ENCODE measurements around the gene RAB35. TPM values are rescaled to one million over a fixed set of nuclear protein-coding genes. Genes with fewer than 3 reads are reported as not detected.
A peak's percentile ranks its signal among the peaks of the same experiment; 100 is the strongest.

The RAB35 gene
- total and polyA plus RNA-seq, 2 donors from 2014 or later, result 23.2 to 56.1 TPM

GRCh38 chr12:120095331-120095730 lies 21.2 kb downstream of the RAB35 start:
- H3K9me3 ChIP-seq (ENCODE audit: control insufficient read depth in 2 of 3, insufficient read depth in 1 of 3, low read length in 3 of 3), result no peaks in the 10 kb centered on the region
- no peak overlapping the region for H3K27ac ChIP-seq (ENCODE audit: low read depth in 2 of 2, low read length in 2 of 2)
- DNase-seq (peak in 2 of 5 donors; percentile 51 to 80), FAIRE-seq (no peak)
- peaks cover 3 to 36% (median 16%) of the 10 kb centered on the region in 3 donors for H3K36me3 ChIP-seq (ENCODE audit: control insufficient read depth in 2 of 3, insufficient read depth in 3 of 3, low read length in 3 of 3)
- peaks cover 0 to 8% (median 7%) of the 10 kb centered on the region in 3 donors for H3K4me1 ChIP-seq (ENCODE audit: control insufficient read depth in 2 of 3, insufficient read depth in 2 of 3, low read depth in 1 of 3, low read length in 3 of 3)
- intact Hi-C loops (cut with DNase I), result no loop called here
- H3K27me3 ChIP-seq (ENCODE audit: control insufficient read depth, insufficient read depth, low read length), result no peaks in the 10 kb centered on the region
- no peak overlapping the region for H3K9ac ChIP-seq (ENCODE audit: low read length in 3 of 3)
- H3K4me3 ChIP-seq (ENCODE audit: low read length in 3 of 3), result no peak overlapping the region
- TF ChIP-seq CTCF (IDR thresholded peaks at IDR 0.05; ENCODE audit: borderline replicate concordance, extremely low read depth, insufficient read depth), result no peak

- no peak for TF ChIP-seq CTCF (IDR thresholded peaks at IDR 0.05; ENCODE audit: borderline replicate concordance, extremely low read depth, insufficient read depth)
- Histone ChIP-seq H3K4me3 (ENCODE audit: low read length in 3 of 3) (no peak overlapping the region), H3K9ac (ENCODE audit: low read length in 3 of 3) (no peak overlapping the region), H3K4me1 (ENCODE audit: control insufficient read depth in 2 of 3, insufficient read depth in 2 of 3, low read depth in 1 of 3, low read length in 3 of 3) (peaks cover 0 to 5% (median 5%) of the 10 kb centered on the region in 3 donors), H3K36me3 (ENCODE audit: control insufficient read depth in 2 of 3, insufficient read depth in 3 of 3, low read length in 3 of 3) (peaks cover 3 to 44% (median 22%) of the 10 kb centered on the region in 3 donors), H3K9me3 (ENCODE audit: control insufficient read depth in 2 of 3, insufficient read depth in 1 of 3, low read length in 3 of 3) (no peaks in the 10 kb centered on the region), H3K27ac (ENCODE audit: low read depth in 2 of 2, low read length in 2 of 2) (no peak overlapping the region), H3K27me3 (ENCODE audit: control insufficient read depth, insufficient read depth, low read length) (no peaks in the 10 kb centered on the region)
- intact Hi-C loops (cut with DNase I), result no loop called here
- DNase-seq (peak in 2 of 5 donors; percentile 53 to 57), FAIRE-seq (no peak)
These were observed 22.1 kb downstream of the RAB35 start for GRCh38 chr12:120094485-120094884.

- Histone ChIP-seq H3K4me1 (ENCODE audit: control insufficient read depth in 2 of 3, insufficient read depth in 2 of 3, low read depth in 1 of 3, low read length in 3 of 3) (peaks cover 0 to 5% (median 5%) of the 10 kb centered on the region in 3 donors), H3K4me3 (ENCODE audit: low read length in 3 of 3) (no peak overlapping the region), H3K9ac (ENCODE audit: low read length in 3 of 3) (no peak overlapping the region), H3K27me3 (ENCODE audit: control insufficient read depth, insufficient read depth, low read length) (no peaks in the 10 kb centered on the region), H3K9me3 (ENCODE audit: control insufficient read depth in 2 of 3, insufficient read depth in 1 of 3, low read length in 3 of 3) (no peaks in the 10 kb centered on the region), H3K27ac (ENCODE audit: low read depth in 2 of 2, low read length in 2 of 2) (no peak overlapping the region), H3K36me3 (ENCODE audit: control insufficient read depth in 2 of 3, insufficient read depth in 3 of 3, low read length in 3 of 3) (peaks cover 3 to 49% (median 20%) of the 10 kb centered on the region in 3 donors)
- DNase-seq, result peak; percentile 71 to 84 (median 80)
- TF ChIP-seq CTCF (IDR thresholded peaks at IDR 0.05; ENCODE audit: borderline replicate concordance, extremely low read depth, insufficient read depth), result no peak
- intact Hi-C loops (cut with DNase I), result no loop called here
- FAIRE-seq, result no peak
These were observed 22.8 kb downstream of the RAB35 start for GRCh38 chr12:120093592-120094355.
